Fibroblast of lung (primary cell): ENCODE data around the gene PGC. TPM values are rescaled to one million over a fixed set of nuclear protein-coding genes. Genes with fewer than 3 reads are reported as not detected.

ENCODE experiments used
- DNase-seq, 2 donors: peaks; one replicate each; pipeline versions ENCODE4 v3.0.0 to v3.0.0-alpha.2; 2010; ENCODE audit warnings: low read depth in 2 of 2
- H2AFZ ChIP-seq: 2 replicates; pipeline ENCODE4 v1.5.1; 2012; ENCODE audit warnings: low read length, control low read depth, inconsistent platforms
- H3K27ac ChIP-seq: 2 replicates; pipeline ENCODE4 v1.5.1; 2011; ENCODE audit warnings: low read length, control low read depth; ENCODE audit not compliant: insufficient read depth
- H3K27me3 ChIP-seq: 2 replicates; pipeline ENCODE4 v1.5.1; 2011; ENCODE audit warnings: mild to moderate bottlenecking, low read length; ENCODE audit not compliant: control insufficient read depth, insufficient read depth
- H3K36me3 ChIP-seq: 2 replicates; pipeline ENCODE4 v1.5.1; 2011; ENCODE audit warnings: low read length; ENCODE audit not compliant: control insufficient read depth, insufficient read depth
- H3K4me1 ChIP-seq: 2 replicates; pipeline ENCODE4 v1.5.1; 2011; ENCODE audit warnings: low read length; ENCODE audit not compliant: control insufficient read depth, insufficient read depth; ENCODE audit errors: extremely low read depth
- H3K4me2 ChIP-seq: 2 replicates; pipeline ENCODE4 v1.5.1; 2011; ENCODE audit warnings: low read length, control low read depth; ENCODE audit not compliant: insufficient read depth; ENCODE audit errors: extremely low read depth
- H3K4me3 ChIP-seq, 4 experiments: fragments of 200-600 bp in 1 of 4; sonication (generic) in 1 of 4; replicated peaks in 1 of 4; 2 replicates each; pipeline ENCODE4 v1.5.1; 2011 to 2016; ENCODE audit warnings: low read length in 4 of 4, low read depth in 3 of 4, mild to moderate bottlenecking in 3 of 4, control low read depth in 2 of 4, inconsistent platforms in 1 of 4, mixed read lengths in 1 of 4; ENCODE audit not compliant: insufficient read depth in 1 of 4; ENCODE audit errors: control extremely low read depth in 1 of 4
- H3K79me2 ChIP-seq: 2 replicates; pipeline ENCODE4 v1.5.1; 2012; ENCODE audit warnings: mild to moderate bottlenecking, low read length, inconsistent platforms; ENCODE audit not compliant: control insufficient read depth, insufficient read depth
- H3K9ac ChIP-seq: 2 replicates; pipeline ENCODE4 v1.5.1; 2011; ENCODE audit warnings: mild to moderate bottlenecking, low read length, control low read depth; ENCODE audit not compliant: insufficient read depth
- H3K9me3 ChIP-seq: 2 replicates; pipeline ENCODE4 v1.5.1; 2012; ENCODE audit warnings: low read depth, low read length; ENCODE audit not compliant: control insufficient read depth, insufficient read depth
- H4K20me1 ChIP-seq: 2 replicates; pipeline ENCODE4 v1.5.1; 2011; ENCODE audit warnings: low read length; ENCODE audit not compliant: control insufficient read depth, insufficient read depth; ENCODE audit errors: extremely low read depth
- EZH2 ChIP-seq: IDR thresholded peaks from 2 replicates; pipeline ENCODE4 v1.5.1; 2012; ENCODE audit warnings: low read length, control low read depth, mild to moderate bottlenecking; ENCODE audit errors: missing control alignments
- polyA plus RNA-seq, 2 donors: library from polyadenylated mRNA; depleted of rRNA in 1 of 2; stranded (reverse) in 1 of 2; unstranded in 1 of 2; fragments of >200 nt; gene quantifications; 2 replicates each; pipeline ENCODE4 v1.2.1, GENCODE V29; 2011 to 2012; ENCODE audit warnings: missing spikeins in 1 of 2
- total RNA-seq: library from RNA; depleted of rRNA; stranded (reverse); fragments of >200 nt; gene quantifications from 2 replicates; pipeline ENCODE4 v1.2.1, GENCODE V29; 2014
- TF ChIP-seq, protein P1 (sequence below), 2 donors: IDR thresholded peaks in 1 of 2; conservative IDR thresholded peaks in 1 of 2; 1 replicate in 1 of 2; 2 replicates in 1 of 2; pipeline ENCODE4 v1.5.1; 2011 to 2012; ENCODE audit warnings: low read length in 2 of 2, control low read depth in 1 of 2, inconsistent platforms in 1 of 2, low read depth in 1 of 2, mild to moderate bottlenecking in 1 of 2

The PGC gene
- total and polyA plus RNA-seq, 2 donors (not counting 1 experiment from before 2014, with no cell fraction given): not detected

DNA sequence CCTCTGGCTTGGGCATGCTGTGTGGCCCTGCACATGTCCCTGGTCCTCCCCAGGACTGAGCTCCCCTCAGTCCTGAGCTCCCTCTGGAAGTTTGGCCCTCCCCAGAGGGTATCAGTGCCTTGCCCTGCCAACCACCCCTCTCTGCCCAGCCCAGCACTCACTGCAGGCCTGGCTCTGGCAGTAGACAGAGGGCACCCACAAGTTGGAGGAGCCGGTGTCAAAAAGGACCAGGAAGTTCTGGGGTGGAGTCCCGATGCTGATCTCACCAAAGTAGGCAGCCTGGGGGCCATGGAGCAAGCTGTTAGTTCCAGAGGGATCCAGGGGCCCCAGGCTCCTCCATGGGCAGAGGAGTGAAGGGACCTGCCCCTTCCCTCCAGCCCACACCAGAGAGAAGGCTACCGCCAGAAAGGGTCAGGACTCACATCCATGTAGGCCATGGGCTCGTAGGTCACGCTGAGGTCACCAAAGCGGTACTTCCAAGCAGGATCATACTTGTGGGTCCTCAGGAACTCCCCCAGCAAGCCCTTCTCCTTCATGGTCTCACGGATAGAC lies 2.9 kb downstream of the PGC start:
- H3K4me2 ChIP-seq: no peak overlapping the region
- H3K4me1 ChIP-seq: no peaks in the 10 kb centered on the region
- no peaks in the 10 kb centered on the region for H4K20me1 ChIP-seq
- no peaks in the 10 kb centered on the region for H3K79me2 ChIP-seq
- H2AFZ ChIP-seq: no peak overlapping the region
- no peak for TF ChIP-seq EZH2
- TF ChIP-seq, protein P1, sequence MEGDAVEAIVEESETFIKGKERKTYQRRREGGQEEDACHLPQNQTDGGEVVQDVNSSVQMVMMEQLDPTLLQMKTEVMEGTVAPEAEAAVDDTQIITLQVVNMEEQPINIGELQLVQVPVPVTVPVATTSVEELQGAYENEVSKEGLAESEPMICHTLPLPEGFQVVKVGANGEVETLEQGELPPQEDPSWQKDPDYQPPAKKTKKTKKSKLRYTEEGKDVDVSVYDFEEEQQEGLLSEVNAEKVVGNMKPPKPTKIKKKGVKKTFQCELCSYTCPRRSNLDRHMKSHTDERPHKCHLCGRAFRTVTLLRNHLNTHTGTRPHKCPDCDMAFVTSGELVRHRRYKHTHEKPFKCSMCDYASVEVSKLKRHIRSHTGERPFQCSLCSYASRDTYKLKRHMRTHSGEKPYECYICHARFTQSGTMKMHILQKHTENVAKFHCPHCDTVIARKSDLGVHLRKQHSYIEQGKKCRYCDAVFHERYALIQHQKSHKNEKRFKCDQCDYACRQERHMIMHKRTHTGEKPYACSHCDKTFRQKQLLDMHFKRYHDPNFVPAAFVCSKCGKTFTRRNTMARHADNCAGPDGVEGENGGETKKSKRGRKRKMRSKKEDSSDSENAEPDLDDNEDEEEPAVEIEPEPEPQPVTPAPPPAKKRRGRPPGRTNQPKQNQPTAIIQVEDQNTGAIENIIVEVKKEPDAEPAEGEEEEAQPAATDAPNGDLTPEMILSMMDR (conservative IDR thresholded peaks at IDR 0.05 in 1 of 2, IDR thresholded peaks at IDR 0.05 in 1 of 2; ENCODE audit: low read depth in 1 of 2, low read length in 2 of 2): no peak
- H3K27me3 ChIP-seq: no peaks in the 10 kb centered on the region
- H3K36me3 ChIP-seq: no peaks in the 10 kb centered on the region
- no peak overlapping the region for H3K4me3 ChIP-seq
- no peaks in the 10 kb centered on the region for H3K9me3 ChIP-seq
- DNase-seq: no peak
- H3K9ac ChIP-seq: no peak overlapping the region
- H3K27ac ChIP-seq: no peak overlapping the region

DNA sequence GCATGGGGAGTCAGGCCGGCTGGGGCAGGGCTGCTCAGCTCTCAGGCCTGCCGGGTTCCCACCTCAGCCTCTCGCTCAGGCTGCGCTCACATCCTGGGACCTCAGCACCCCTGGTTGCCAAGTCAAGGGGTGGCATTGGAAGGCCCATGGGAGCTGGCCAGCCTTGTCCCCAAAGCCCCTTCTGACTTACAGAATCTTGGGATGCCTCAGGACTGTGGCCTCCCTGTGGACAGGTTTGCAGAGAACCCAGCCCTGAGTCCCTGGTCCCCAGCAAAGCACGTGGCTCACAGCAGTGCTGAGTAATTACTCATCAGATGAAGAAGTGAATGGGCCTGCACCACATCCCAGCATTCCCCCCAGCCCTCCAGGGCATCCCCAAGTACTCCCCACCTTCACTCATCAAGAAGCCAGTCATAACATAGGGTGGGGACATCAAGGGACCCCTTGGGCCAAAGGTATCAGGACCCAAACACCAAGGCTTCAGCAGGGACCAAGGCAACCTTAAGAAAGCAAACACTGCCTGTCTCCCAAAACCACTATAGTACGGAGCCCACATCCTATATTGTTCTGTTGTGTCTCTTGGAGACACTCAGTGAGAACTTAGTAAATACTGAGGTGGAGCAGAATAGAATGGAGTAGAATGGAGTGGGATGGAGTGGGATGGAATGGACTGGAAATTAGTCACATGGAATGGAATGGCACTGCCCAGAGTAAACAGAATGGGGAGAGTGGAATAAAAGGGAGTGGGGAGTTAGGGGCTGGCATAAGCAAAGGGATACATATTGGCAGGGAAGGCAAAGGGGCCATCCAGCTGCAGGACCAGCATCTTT lies 3.6 kb downstream of the PGC start:
- Histone ChIP-seq H2AFZ (no peak overlapping the region), H3K36me3 (no peaks in the 10 kb centered on the region), H3K4me3 (no peak overlapping the region), H3K27ac (no peak overlapping the region), H3K9me3 (no peaks in the 10 kb centered on the region), H3K4me1 (no peaks in the 10 kb centered on the region), H3K4me2 (no peak overlapping the region), H3K9ac (no peak overlapping the region), H4K20me1 (no peaks in the 10 kb centered on the region), H3K27me3 (no peaks in the 10 kb centered on the region), H3K79me2 (no peaks in the 10 kb centered on the region)
- DNase-seq: no peak
- no peak for TF ChIP-seq EZH2
- TF ChIP-seq, protein P1 (conservative IDR thresholded peaks at IDR 0.05 in 1 of 2, IDR thresholded peaks at IDR 0.05 in 1 of 2; ENCODE audit: low read depth in 1 of 2, low read length in 2 of 2): no peak

DNA sequence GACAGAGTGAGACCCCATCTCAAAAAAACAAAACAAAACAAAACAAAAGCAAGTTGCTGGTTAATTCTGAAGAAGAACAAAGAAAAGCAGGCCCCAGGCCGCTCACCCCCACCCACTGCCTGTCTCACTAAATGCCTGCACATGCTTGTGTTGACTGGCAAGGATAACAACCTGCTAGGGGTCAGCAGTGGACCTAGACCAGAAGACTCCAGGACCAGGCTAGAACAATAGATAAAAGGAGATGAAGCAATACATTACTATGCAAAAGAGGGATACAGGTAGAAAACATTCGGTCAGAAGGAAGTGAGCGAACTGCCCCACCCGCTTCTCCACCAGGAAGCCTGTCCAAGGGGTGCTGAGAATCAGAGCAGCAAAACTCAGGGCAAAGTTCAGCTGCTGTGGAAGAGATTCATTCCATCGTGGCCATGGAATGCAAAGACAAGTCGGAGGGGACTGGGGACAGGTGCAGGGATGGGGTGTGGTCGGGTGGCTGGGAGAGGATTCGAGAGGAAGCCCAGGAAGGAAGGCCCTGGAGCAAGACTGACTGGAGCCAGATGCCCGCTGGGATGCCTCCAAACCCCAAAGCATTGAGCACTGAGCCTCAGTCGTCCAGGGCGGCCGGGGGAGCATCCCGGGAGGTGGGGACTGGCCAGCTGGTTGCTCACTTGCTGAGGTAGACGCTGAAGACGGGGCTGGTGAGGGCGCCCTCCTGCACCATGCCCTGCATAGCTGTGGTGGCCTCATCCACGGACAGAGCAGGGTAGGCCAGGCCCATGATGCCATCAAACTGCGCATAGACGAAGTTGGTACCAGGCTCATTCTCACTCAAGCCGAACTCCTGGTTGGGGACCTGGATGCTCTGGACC lies 5.3 kb downstream of the PGC start:
- Histone ChIP-seq H3K9me3 (no peaks in the 10 kb centered on the region), H3K4me2 (no peak overlapping the region), H3K79me2 (no peaks in the 10 kb centered on the region), H3K27me3 (no peaks in the 10 kb centered on the region), H3K4me3 (no peak overlapping the region), H3K36me3 (no peaks in the 10 kb centered on the region), H2AFZ (no peak overlapping the region), H3K9ac (no peak overlapping the region), H3K27ac (no peak overlapping the region), H4K20me1 (no peaks in the 10 kb centered on the region), H3K4me1 (no peaks in the 10 kb centered on the region)
- no peak for DNase-seq
- TF ChIP-seq EZH2: no peak
- TF ChIP-seq, protein P1 (conservative IDR thresholded peaks at IDR 0.05 in 1 of 2, IDR thresholded peaks at IDR 0.05 in 1 of 2; ENCODE audit: low read depth in 1 of 2, low read length in 2 of 2): no peak
